GM21529 (cell line): Measurements from ENCODE around the gene RARS2.

ENCODE experiments used
- ATAC-seq: cut with Tn5 transposase; IDR thresholded peaks from one replicate; pipeline ENCODE4 v1.9.1; 2021; ENCODE audit not compliant: unreplicated experiment

RARS2 gene

GRCh38 chr6:87574237-87574804 is 15.5 kb downstream of the RARS2 start:
- ATAC-seq: peak; percentile 38

- ATAC-seq: no peak
Observed at GRCh38 chr6:87573307-87574024, 16.3 kb downstream of the RARS2 start.

- no peak for ATAC-seq
Observed at GRCh38 chr6:87572883-87573282, 16.9 kb downstream of the RARS2 start.

GRCh38 chr6:87572021-87572420 is 17.8 kb downstream of the RARS2 start:
- ATAC-seq: no peak

- ATAC-seq: no peak
Observed at GRCh38 chr6:87561017-87561416, 28.8 kb downstream of the RARS2 start.

GRCh38 chr6:87558446-87558845 is 31.3 kb downstream of the RARS2 start:
- no peak for ATAC-seq

GRCh38 chr6:87555506-87555905 is 34.3 kb downstream of the RARS2 start:
- ATAC-seq: no peak

- no peak for ATAC-seq
Observed at GRCh38 chr6:87553159-87553765, 36.5 kb downstream of the RARS2 start.

GRCh38 chr6:87551799-87552198 is 38.0 kb downstream of the RARS2 start:
- no peak for ATAC-seq

GRCh38 chr6:87544474-87544735 is 45.4 kb downstream of the RARS2 start:
- ATAC-seq: no peak

- no peak for ATAC-seq
Observed at GRCh38 chr6:87543696-87544473, 45.9 kb downstream of the RARS2 start.

- no peak for ATAC-seq
Observed at GRCh38 chr6:87541744-87542143, 48.0 kb downstream of the RARS2 start.

GRCh38 chr6:87541041-87541440 is 48.7 kb downstream of the RARS2 start:
- no peak for ATAC-seq

GRCh38 chr6:87540539-87540938 is 49.2 kb downstream of the RARS2 start:
- no peak for ATAC-seq

- no peak for ATAC-seq
Observed at GRCh38 chr6:87539554-87539953, 50.2 kb downstream of the RARS2 start.

GRCh38 chr6:87538510-87539260 is 51.1 kb downstream of the RARS2 start:
- ATAC-seq: no peak

- no peak for ATAC-seq
Observed at GRCh38 chr6:87534377-87535047, 55.3 kb downstream of the RARS2 start.

GRCh38 chr6:87529221-87529620 is 60.6 kb downstream of the RARS2 start:
- no peak for ATAC-seq

GRCh38 chr6:87522686-87523085 is 67.1 kb downstream of the RARS2 start:
- ATAC-seq: no peak

GRCh38 chr6:87518453-87518852 is 71.3 kb downstream of the RARS2 start:
- ATAC-seq: no peak

- ATAC-seq: no peak
Observed at GRCh38 chr6:87514831-87515230, 75.0 kb downstream of the RARS2 start.
